Heart left ventricle (tissue), 13 donors: Measurements from ENCODE around the gene FRMD8.

Experiments used
- POLR2A ChIP-seq, 2 donors: fragments of 450-650 bp; IDR thresholded peaks; one replicate each; pipeline ENCODE4 v1.6.1; 2017; ENCODE audit warnings: antibody characterized with exemption in 2 of 2, mild to moderate bottlenecking in 2 of 2, moderate library complexity in 2 of 2
- TF ChIP-seq, protein P1 (sequence below), 12 donors: fragments of 200-600 bp; sonication (generic) in 4 of 12; IDR thresholded peaks; one replicate each; pipeline versions ENCODE4 v1.5.0 to v1.8.0; 2018 to 2022; ENCODE audit warnings: antibody characterized with exemption in 12 of 12, mild to moderate bottlenecking in 5 of 12
- donor health status: ischemic (EF 13 %, LVEDD 7.1; RV severe dilation, severe dysfunction).
- donor health status: DM: no; HTN: yes; CAD: no.
- donor health status: DM: no; HTN: no; CAD: no.
- donor health status: ischemic (EF 25% LVEDD 6.9; RV normal size, moderate dysfunction).
- donor health status: ischemic (EF 25% LVEDD 5.7; RV mildly dilated, moderate dysfunction).
- donor health status: ischemic (EF 35%, LVEDD 5.7; RV mildly dilated, moderate dysfunction).
- donor health status: nonischemic (EF 11% LVEDD 7.7; RV severe dilation, severe dysfunction).
- donor health status: DM: yes; HTN: yes; CAD: no.
- donor health status: PGD.
- donor health status: ischemic (EF 29% LVEDD 5.4; RV normal size, mild dysfunction).
- donor health status: nonischemic (EF 23%, LVEDD 6.1; RV moderate dilation, normal function).

DNA sequence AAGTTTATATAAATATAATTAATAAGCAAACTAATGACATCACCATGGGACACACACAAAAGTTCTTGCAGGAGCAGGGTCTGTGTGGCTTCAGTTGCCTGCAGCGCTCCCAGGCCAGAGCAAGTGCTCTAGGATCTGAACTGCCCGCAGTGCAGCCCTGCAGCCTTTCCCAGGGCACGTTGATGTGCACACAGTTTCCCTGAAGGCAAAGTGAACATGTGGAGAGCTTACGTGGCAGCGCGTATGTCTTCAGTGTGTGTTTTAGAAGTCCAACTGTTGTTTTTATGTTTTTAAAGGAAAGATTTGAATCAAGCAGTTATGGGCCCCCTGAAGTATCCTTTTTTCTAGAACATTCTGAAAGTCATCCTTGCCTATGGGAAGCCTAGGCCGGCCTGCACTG is 33.1 kb upstream of the FRMD8 start:
- TF ChIP-seq, protein P1, sequence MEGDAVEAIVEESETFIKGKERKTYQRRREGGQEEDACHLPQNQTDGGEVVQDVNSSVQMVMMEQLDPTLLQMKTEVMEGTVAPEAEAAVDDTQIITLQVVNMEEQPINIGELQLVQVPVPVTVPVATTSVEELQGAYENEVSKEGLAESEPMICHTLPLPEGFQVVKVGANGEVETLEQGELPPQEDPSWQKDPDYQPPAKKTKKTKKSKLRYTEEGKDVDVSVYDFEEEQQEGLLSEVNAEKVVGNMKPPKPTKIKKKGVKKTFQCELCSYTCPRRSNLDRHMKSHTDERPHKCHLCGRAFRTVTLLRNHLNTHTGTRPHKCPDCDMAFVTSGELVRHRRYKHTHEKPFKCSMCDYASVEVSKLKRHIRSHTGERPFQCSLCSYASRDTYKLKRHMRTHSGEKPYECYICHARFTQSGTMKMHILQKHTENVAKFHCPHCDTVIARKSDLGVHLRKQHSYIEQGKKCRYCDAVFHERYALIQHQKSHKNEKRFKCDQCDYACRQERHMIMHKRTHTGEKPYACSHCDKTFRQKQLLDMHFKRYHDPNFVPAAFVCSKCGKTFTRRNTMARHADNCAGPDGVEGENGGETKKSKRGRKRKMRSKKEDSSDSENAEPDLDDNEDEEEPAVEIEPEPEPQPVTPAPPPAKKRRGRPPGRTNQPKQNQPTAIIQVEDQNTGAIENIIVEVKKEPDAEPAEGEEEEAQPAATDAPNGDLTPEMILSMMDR (IDR thresholded peaks at IDR 0.05), result no peak
- no peak for TF ChIP-seq POLR2A (IDR thresholded peaks at IDR 0.05)
